ENCODE results near the gene ARL15. TPM values are rescaled to one million over a fixed set of nuclear protein-coding genes. Genes with fewer than 3 reads are reported as not detected.

ARL15 gene
- total RNA-seq, 1 donor from 2014 or later, result 16.9 TPM

GRCh38 chr5:54084696-54085095 lies 225.7 kb downstream of the ARL15 start:
- Mint-ChIP-seq H3K36me3 (no peaks in the 10 kb centered on the region), H3K27ac (no peak overlapping the region), H3K27me3 (no peaks in the 10 kb centered on the region), H3K4me1 (ENCODE audit: unreplicated experiment) (no peaks in the 10 kb centered on the region), H3K9me3 (no peaks in the 10 kb centered on the region), H3K4me3 (no peak overlapping the region)
- TF ChIP-seq, protein P1, sequence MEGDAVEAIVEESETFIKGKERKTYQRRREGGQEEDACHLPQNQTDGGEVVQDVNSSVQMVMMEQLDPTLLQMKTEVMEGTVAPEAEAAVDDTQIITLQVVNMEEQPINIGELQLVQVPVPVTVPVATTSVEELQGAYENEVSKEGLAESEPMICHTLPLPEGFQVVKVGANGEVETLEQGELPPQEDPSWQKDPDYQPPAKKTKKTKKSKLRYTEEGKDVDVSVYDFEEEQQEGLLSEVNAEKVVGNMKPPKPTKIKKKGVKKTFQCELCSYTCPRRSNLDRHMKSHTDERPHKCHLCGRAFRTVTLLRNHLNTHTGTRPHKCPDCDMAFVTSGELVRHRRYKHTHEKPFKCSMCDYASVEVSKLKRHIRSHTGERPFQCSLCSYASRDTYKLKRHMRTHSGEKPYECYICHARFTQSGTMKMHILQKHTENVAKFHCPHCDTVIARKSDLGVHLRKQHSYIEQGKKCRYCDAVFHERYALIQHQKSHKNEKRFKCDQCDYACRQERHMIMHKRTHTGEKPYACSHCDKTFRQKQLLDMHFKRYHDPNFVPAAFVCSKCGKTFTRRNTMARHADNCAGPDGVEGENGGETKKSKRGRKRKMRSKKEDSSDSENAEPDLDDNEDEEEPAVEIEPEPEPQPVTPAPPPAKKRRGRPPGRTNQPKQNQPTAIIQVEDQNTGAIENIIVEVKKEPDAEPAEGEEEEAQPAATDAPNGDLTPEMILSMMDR (conservative IDR thresholded peaks at IDR 0.05), result no peak
- DNase-seq (ENCODE audit: extremely low spot score, unreplicated experiment), result no peak

GRCh38 chr5:54083851-54084250 lies 226.5 kb downstream of the ARL15 start:
- Mint-ChIP-seq H3K27me3 (no peaks in the 10 kb centered on the region), H3K4me3 (no peak overlapping the region), H3K9me3 (no peaks in the 10 kb centered on the region), H3K4me1 (ENCODE audit: unreplicated experiment) (no peaks in the 10 kb centered on the region), H3K27ac (no peak overlapping the region), H3K36me3 (no peaks in the 10 kb centered on the region)
- DNase-seq (ENCODE audit: extremely low spot score, unreplicated experiment), result no peak
- TF ChIP-seq, protein P1 (conservative IDR thresholded peaks at IDR 0.05), result no peak

- H3K9me3 Mint-ChIP-seq, result no peaks in the 10 kb centered on the region
- H3K36me3 Mint-ChIP-seq, result no peaks in the 10 kb centered on the region
- no peak for DNase-seq (ENCODE audit: extremely low spot score, unreplicated experiment)
- no peaks in the 10 kb centered on the region for H3K27me3 Mint-ChIP-seq
- TF ChIP-seq, protein P1 (conservative IDR thresholded peaks at IDR 0.05), result no peak
- no peaks in the 10 kb centered on the region for H3K4me1 Mint-ChIP-seq (ENCODE audit: unreplicated experiment)
- no peak overlapping the region for H3K4me3 Mint-ChIP-seq
- no peak overlapping the region for H3K27ac Mint-ChIP-seq
Measured at GRCh38 chr5:54083245-54083644, 227.1 kb downstream of the ARL15 start.

DNA sequence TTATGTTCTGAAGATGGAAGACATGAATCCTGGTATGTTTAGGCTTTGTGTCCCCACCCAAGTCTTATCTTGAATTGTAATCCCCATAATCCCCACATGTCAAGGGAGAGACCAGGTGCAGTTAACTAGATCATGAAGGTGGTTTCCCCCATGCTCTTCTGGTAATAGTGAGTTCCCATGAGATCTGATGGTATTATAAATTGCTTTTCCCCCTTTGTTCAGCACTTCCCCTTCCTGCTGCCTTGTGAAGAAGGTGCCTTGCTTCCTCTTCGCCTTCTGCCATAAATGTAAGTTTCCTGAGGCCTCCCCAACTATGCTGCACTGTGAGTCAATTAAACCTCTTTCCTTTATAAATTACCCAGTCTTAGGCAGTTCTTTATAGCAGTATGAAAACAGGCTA lies 229.0 kb downstream of the ARL15 start:
- H3K27me3 Mint-ChIP-seq, result no peaks in the 10 kb centered on the region
- TF ChIP-seq, protein P1 (conservative IDR thresholded peaks at IDR 0.05), result no peak
- H3K27ac Mint-ChIP-seq, result no peak overlapping the region
- no peak for DNase-seq (ENCODE audit: extremely low spot score, unreplicated experiment)
- H3K9me3 Mint-ChIP-seq, result no peaks in the 10 kb centered on the region
- no peaks in the 10 kb centered on the region for H3K36me3 Mint-ChIP-seq
- H3K4me1 Mint-ChIP-seq (ENCODE audit: unreplicated experiment), result no peaks in the 10 kb centered on the region
- no peak overlapping the region for H3K4me3 Mint-ChIP-seq

GRCh38 chr5:54080831-54081230 lies 229.5 kb downstream of the ARL15 start:
- Mint-ChIP-seq H3K4me1 (ENCODE audit: unreplicated experiment) (no peaks in the 10 kb centered on the region), H3K27ac (no peak overlapping the region), H3K4me3 (no peak overlapping the region), H3K9me3 (no peaks in the 10 kb centered on the region), H3K27me3 (no peaks in the 10 kb centered on the region), H3K36me3 (no peaks in the 10 kb centered on the region)
- TF ChIP-seq, protein P1 (conservative IDR thresholded peaks at IDR 0.05), result no peak
- DNase-seq (ENCODE audit: extremely low spot score, unreplicated experiment), result no peak

GRCh38 chr5:54073735-54074134 lies 236.6 kb downstream of the ARL15 start:
- no peaks in the 10 kb centered on the region for H3K27me3 Mint-ChIP-seq

More at GRCh38 chr5:54073735-54074134, 236.6 kb downstream of the ARL15 start:
- Mint-ChIP-seq H3K9me3 (no peaks in the 10 kb centered on the region), H3K36me3 (no peaks in the 10 kb centered on the region), H3K27ac (no peak overlapping the region), H3K4me1 (ENCODE audit: unreplicated experiment) (no peaks in the 10 kb centered on the region), H3K4me3 (no peak overlapping the region)
- TF ChIP-seq, protein P1 (conservative IDR thresholded peaks at IDR 0.05), result no peak
- no peak for DNase-seq (ENCODE audit: extremely low spot score, unreplicated experiment)
